Gastroesophageal sphincter (tissue), 3 donors: ENCODE measurements around the gene SEPHS1.

Experiments
- CTCF ChIP-seq, 4 experiments: fragments of 200-600 bp in 2 of 4; fragments of 450-650 bp in 2 of 4; sonication (generic) in 1 of 4; IDR thresholded peaks; one replicate each; pipeline ENCODE4 v1.5.1; 2017 to 2019; ENCODE audit warnings: antibody characterized with exemption in 4 of 4, mild to moderate bottlenecking in 2 of 4, moderate library complexity in 2 of 4
- EP300 ChIP-seq: sonication (generic); formaldehyde crosslinking; IDR thresholded peaks from one replicate; pipeline ENCODE4 v1.6.1; 2017; ENCODE audit warnings: antibody characterized with exemption, mild to moderate bottlenecking
- POLR2A ChIP-seq, 2 donors: fragments of 450-650 bp; IDR thresholded peaks; one replicate each; pipeline ENCODE4 v1.6.1; 2017; ENCODE audit warnings: antibody characterized with exemption in 2 of 2, mild to moderate bottlenecking in 2 of 2, moderate library complexity in 1 of 2
- POLR2AphosphoS5 ChIP-seq: sonication (generic); formaldehyde crosslinking; IDR thresholded peaks from one replicate; pipeline ENCODE4 v1.6.1; 2017; ENCODE audit warnings: antibody characterized with exemption

GRCh38 chr10:13296476-13296875, 51.6 kb downstream of the SEPHS1 start:
- TF ChIP-seq POLR2A (IDR thresholded peaks at IDR 0.05) (no peak), CTCF (IDR thresholded peaks at IDR 0.05) (no peak), EP300 (no peak), POLR2AphosphoS5 (no peak)
